ENCODE results near the gene SPATA3.
"Not testable (repeated sequence)": the region's sequence is repeated elsewhere in the genome, so short reads cannot be mapped to it uniquely, and the experiment has no call there.

Gene SPATA3

DNA sequence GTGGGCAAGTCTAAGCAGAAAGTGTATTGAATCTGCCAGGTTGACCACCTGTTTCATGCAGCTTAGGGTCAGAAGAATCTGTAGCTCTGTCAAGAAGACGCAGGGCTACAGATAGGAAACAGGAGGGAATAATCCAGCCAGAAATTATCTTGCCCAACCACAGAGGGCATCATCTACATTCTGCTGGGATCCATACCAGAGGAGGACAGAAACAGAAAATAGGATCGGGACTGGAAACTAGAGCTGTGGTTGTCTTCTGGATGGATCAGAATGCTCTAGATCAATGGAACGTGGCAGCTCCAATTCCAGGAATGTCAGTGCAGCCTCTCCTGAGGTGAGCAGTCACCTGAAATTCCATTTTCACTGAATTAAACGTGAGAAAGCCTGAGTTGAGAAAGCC, 3.6 kb downstream of the SPATA3 start:
- DNase-seq = no peak

DNA sequence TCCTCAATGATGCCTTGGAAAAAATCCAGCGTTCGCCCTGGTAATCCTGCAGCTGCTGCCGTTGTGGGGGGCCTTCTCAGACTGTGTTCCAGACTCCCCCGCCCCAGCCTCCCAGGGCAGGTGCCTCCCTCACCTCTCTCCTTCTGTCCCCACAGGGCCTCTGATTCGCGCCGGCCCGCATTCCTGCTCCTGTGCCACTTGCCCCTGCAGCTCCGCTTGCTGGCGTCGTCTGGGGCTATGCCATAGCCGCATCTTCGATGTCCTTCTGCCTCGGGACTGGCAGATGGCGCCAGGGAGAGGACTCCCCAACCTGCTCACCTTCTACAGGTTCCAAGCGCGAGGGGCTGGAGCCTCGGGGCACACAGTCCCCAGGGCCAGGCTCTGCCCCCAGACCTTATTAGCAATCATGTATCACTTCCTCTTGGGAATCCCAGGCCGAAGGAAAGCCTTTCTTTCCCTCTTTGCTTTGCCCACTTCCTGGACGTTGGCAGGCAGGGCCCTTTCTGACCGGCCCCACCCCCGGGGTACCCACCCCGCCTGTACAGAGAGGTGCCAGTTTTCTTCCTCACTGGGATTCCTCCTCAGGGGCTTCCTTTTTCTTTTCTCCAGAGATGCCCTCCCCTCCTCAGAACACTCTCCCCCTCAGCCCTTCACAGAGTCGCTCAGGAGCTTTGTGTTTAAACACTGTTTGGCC, 4.4 kb downstream of the SPATA3 start:
- DNase-seq = no peak

DNA sequence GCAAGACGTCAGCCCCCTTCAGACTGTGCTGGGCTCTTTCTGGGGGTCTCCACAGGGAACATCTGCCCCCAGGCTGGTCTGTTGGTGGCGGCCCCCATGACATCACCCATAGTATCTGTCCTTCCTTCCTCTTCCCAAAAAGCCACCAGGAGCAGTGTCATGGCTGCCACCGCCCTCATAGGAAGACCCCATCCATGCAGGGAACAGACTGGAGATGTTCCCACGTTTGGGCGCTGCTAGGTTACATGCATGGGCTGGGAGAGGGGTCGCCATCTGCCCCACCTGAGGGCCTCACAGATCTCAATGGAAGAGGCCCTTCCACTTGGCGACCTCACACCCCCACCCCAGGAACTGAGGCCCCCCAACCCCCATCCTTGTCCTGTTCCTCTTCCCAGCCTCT, 5.1 kb downstream of the SPATA3 start:
- DNase-seq = no peak

DNA sequence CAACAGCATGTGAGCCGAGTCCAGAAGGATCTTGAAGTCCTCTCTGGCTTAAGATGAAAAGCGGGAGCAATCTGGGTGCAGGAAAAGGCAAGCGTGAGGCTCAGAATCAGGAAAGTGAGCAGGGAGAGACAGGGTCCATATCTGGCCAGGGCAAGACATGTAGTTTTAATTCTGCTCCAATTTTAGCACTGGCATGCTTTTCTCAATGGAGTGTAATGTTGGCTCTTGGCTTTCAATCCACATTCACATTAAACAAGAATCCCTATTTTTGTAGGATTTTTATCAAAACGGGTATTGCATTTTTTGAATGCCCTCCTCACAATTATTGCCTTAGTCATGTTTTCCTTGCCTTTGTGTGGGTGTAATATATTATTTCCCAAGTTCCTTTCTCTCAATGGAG, 6.0 kb downstream of the SPATA3 start:
- DNase-seq = no peak

DNA sequence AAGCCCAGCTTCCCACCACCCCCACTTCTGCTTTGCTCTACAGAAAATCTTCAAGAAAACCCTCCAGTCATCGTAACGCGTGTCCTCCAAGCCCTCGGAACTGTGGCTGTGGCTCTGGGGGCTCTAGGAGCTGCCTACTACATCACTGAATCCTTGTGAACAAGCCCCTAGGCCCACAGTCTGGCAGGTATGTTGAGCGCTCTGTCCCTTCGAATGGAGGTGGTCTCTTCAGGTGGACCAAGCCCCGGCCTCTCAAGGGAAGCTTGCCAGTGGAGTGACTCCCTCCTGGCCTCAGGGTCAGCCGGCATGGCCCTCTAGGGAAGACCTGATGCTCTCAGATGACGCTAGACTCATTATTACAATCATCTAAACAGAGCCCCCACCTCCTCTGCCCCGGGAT, 6.7 kb downstream of the SPATA3 start:
- DNase-seq = no peak

DNA sequence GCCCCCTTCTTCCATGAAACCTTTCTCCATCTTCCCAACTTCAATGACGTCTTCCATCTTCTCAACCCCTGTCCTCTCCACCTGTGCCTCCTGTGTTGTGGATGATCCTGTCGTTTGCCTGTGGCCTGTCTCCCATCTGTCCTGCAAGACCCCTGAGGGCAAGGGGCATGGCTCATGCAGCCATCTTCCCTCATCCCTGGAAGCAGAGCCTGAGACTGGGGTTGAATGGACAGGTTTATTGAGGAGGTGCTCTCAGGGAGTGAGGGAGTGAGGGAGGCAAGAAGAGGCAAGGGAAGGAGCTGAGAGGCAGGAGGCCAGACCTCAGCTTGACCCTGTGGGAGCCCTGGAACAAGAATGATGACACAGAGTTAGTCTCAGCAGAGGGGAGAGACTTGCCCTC, 7.3 kb downstream of the SPATA3 start:
- DNase-seq = no peak

DNA sequence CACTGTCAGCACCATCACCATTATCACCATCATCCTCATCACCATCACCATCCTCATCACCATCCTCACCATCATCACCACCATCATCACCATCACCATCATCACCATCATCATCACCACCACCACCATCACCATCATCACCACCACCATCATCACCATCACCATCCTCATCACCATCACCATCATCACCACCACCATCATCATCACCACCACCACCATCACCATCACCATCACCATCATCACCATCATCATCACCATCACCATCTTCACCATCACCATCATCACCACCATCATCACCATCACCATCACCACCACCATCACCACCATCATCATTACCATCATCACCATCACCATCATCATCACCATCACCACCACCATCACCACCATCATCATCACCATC, 9.0 kb downstream of the SPATA3 start:
- DNase-seq = not testable (repeated sequence)

DNA sequence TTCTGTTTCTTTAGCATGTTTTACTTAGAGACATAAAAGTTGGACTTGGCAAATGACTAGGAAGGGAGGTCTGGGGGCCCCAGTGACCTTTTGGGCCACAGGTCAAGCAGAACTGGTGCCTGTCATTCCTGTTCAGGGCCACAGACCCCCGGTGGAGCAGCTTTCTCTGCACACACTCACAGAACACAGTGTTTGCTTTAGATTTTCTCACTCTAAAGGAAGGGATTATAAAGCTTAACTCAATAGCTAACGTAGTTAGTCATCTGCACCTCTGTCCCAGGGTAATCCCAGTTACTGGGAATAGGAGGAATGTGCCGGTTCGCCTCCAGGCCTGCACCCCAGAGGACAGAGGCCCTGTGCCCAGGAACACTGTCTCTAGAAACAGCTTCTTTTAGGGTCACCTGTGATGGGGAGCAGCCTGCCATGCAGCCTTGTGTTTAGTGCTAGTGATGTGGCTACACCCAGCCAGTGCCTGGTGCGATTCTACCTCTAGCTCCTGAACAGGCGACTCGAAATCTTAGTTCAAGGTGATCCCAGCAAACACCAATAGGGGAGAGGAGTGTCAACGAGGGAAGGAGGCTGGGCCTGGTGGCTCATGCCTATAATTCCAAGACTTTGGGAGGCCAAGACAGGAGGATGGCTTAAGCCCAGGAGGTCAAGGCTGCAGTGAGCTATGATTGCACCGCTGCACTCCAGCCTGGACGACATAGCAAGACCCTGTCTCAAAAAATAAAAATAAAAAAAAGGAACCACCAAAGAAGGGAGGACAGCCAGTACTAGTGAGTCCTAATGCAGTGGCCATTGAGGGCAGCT, 11.6 kb downstream of the SPATA3 start:
- no peak for DNase-seq

DNA sequence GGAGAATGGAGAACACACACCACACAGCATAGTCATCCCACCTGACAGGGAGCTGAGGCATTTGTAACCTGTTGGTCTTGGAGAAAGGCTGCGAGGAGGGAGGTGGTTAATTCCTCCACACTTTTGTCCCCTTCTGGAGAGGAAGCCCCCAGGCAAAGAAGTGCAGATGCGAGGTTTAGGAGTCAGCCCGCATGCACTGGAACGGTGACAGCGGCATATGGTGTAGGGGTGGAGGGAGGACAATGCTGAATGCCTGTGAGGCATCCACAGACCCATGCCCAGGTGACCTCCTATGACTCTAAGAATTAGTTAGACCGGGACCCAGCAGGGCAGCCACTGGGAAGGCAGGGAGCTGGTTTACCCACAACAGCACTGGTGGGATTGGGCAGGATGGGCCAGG, 12.2 kb downstream of the SPATA3 start:
- DNase-seq = no peak

DNA sequence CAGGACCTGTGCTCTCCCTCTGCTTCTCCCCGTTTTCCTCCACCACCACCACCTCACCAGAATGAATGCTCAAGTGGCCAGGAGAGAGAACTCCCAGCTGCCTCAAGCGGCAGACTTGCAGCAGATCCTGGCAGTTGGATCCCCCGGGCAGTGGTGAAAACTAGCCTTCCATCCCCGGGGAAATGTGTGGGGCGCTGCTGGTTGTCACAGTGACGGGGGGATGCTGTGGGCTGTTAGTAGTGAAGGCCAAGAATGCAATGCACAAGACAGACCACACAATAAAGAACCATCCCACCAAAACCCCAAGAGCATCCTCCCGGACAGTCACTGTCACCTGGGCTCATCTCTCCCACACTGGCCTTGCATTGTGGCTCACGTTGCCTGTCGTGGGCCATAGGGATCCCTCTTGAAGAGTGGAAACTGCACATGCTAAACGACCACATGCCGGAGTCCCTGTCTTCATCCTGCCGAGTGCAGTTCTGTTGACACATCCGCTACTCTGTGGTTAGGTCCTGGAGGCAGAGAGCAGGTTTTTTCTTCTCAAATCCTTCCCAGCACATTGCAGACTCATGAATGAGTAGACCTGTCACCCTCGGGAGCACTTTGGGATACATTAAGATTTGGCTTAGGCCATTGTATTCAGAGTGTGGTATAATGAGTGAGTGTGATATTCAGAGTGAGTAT, 13.5 kb downstream of the SPATA3 start:
- no peak for DNase-seq

DNA sequence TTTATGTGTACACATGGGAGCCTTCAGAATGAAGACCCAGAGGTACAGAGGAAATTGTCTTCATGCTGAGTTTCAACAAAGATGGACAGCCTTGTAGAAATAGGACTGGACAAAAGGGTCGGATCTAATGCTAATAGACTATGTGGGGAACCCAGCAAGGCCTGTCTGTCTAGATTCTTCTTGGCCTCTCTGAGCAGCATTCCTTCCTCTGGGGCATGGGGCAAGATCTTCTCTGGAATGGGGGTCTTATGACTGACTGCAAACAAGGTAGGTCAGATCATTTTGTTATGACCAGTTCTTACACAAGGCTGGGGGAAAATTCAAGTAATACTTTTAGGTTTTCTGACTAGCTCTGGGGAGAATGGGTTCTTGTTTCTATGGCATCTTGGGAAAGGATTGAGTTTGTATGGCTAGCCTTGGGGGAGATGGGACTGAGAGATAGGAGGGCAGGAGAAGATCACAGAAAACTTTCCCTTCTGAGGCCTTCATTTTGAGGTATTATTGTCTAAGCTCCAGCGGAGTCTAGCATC, 14.3 kb downstream of the SPATA3 start:
- DNase-seq = no peak

DNA sequence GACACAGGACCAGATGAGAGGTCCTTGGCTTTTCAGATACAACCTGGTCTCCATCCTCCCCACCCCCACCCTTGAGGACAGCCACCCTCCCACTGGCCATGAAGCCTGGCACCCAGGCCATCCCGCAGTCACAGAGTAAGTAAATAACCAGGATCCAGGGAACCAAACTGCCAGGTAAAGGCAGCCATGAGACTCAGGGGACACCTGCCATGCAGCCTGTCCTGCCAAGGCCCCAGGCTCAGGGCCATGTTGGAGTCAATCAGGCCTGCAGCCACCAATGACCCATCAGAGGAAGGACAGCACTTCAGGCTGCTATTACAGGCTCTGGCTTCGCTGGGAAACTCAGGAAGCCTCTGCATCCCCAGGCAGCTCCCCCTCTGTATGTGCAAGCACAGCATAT, 15.6 kb downstream of the SPATA3 start:
- DNase-seq = no peak

DNA sequence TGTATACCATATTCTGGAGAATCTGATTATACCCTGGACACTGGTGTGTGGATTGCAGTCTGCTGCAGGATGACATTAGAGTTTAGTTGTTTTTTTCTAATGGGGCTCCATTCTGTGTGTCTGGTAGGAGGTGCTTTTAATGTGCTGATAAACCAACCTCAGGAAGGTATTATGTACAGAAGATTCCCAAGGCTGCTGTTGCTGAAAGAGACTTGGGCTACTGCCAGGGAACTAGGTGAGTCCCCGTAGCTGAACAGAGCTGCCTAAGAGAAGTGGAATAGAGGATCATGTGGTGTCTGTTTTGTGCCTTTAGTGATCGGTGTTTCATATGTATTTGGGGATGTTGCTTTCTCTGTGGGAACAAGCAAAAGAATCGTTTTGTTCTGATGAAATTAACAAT, 16.5 kb downstream of the SPATA3 start:
- no peak for DNase-seq

DNA sequence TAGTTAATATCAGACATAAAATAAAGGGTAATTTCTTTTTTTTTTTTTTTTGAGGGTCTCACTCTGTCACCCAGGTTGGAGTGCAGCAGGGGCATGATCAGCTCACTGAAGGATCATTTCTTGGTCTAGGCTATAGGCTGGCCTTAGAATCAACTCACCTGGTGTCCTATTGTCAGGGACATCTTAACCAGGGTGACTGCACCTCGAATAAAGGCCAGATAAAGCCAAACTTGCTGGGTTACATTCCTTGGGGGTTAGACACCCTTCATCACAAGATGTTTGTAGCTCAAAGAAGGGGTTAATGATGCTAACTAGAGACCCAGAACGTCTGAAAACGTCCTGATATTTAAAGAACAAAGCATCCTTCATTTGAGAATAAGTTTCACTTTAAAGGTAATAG, 17.9 kb downstream of the SPATA3 start:
- no peak for DNase-seq

DNA sequence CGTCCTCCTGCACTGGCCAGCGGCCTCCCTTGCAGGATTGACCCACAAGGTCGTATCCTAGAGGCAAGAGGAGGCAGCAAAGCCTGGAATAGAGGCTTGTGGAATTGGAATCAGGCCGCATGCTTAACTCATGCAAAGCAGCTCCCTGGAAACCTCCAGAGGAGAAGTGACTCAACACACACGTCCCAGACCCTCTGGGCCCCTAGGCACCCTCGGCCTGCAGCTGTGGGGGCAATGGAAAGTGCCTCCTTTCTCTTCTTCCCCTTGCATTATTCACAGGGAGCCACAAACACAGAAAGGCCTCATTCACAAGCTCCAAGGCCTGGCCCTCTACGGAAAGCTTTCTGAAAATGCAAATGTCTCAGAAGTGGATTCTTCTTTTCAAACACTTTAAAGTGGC, 19.6 kb downstream of the SPATA3 start:
- DNase-seq = no peak

DNA sequence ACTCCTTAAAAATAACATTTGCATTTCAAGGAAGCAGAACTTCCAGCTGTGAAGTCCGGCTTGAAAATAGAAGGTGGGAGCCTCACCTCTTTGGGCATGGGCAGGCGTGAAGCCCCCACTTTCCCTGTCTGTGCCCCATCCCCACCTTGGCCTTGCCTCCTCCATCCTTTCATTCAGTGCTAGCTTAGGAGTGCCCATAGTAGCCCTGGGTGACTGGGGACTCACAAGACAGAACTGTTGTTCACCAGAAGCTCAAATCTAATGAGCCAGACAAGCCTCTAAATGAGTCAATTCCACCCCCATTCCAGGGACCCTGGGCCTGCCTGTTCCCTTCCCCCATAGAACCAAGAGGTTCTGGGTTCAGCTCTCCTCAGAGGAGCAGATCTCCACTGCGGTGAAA, 20.0 kb downstream of the SPATA3 start:
- DNase-seq = no peak

DNA sequence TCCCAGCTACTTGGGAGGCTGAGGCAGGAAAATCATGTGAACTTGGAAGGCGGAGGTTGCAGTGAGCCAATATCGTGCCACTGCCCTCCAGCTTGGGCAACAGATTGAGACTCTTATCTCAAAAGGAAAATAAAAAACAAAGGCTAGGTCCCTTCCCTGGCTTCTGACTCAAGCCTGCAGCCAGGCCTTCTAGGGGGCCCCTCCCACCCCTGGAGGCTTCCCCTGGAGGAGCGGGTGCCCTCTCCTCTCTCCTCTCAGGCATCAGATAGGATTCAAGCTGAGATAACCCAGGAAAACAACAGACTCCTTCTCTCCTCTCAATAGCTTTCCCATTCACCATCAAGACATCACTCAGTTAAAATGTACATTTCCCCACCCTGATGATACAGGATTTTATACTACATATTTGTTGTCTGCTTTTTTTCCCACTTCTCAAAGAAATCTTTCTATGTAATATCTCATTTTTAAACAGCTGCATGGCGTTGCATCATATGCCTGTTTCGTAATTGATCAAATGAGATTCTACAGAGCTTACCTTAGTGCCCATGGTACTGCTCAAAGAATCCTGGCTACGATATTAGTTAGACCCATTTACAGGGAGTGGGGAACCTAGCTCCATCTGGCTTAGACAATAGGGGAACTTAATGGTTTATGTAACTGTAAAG, 20.8 kb downstream of the SPATA3 start:
- no peak for DNase-seq

DNA sequence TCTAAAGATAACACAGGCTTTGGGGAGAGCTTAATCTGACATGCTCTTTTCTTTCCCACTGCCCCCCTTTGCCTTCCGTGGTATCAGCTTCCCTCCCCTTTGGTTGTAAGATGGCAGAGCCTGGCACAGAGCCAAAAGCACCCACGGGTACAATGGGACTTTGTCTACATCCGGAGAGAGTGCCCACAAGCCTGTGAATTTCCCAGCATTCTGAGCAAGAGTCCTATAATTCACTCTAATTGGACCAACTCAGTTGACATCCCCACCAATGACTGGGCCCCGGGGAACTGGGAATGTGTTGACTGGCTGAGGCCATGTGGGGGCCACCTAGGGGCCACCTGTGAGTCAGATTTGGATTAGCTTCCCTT, 21.3 kb downstream of the SPATA3 start:
- no peak for DNase-seq

DNA sequence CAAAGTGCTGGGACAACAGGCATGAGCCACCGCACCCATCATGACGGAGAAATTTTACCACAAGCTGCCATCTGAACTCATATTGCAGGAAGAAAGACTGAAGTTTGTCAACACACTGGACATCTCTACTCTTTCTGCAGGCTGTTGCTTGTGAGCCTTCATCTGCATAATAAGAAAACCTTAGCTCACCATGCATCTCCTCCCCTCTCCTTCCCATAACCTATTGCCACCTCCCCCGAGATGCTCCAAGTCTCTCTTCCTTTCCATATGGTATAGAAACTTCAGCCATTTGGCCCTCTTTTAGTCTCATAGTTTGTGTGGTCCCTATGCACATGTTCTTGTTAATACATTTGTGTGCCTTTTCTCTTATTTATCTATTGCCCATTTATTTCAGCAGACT, 22.3 kb downstream of the SPATA3 start:
- no peak for DNase-seq

DNA sequence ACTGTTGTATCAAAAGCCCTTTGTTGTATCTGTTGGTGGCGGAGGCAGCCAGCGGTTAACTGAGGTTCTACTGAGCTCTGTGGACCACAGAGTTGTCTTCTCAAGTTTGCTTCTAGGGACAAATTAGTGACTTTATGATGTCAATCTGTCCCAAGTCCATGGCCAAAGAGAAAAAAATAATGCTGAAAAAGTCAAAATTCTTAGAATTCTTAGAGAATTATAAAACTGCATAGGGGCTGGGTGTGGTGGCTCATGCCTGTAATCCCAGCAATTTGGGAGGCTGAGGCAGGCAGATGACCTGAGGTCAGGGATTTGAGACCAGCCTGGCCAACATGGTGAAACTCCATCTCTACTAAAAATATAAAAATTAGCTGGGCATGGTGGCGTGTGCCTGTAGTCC, 29.1 kb downstream of the SPATA3 start:
- not testable (repeated sequence) for DNase-seq

DNA sequence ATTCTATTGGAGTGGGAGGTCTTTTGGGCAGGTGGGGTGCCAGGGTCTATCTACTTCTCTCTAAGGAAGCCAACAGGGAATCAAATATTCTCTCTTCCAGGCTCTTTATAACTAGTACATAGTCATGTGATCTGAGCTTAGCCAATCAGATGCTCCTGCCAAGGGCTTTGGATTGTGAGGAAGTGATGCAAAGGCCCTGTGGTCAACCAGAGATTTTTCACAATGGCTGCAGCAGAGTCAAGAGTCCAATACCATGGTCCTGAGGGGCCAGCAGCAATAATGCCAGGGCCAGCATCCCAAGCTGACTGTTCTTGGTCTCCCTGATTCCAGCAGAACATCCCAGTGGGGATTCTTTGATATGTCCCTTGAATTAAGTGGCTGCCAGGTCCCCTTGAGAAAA, 33.0 kb downstream of the SPATA3 start:
- no peak for DNase-seq

DNA sequence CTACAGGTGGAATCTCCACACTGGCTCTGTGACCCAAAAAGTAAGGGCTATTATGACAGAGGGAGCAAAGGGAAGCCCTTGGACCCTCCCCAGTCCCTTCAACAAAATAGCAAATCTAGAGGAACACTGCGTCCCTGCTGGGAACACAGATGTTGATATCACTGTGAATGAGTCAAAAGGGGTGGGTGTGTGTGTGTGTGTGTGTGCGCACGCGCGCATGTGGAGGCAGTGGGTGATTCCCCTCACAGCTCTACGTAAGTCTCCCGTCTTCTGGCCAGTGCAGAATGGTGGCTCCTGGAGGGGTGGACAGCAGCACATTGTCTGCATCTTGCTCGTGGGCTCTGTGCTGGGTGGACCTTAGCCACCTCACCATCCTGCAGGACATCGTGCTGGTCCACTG, 33.6 kb downstream of the SPATA3 start:
- no peak for DNase-seq

DNA sequence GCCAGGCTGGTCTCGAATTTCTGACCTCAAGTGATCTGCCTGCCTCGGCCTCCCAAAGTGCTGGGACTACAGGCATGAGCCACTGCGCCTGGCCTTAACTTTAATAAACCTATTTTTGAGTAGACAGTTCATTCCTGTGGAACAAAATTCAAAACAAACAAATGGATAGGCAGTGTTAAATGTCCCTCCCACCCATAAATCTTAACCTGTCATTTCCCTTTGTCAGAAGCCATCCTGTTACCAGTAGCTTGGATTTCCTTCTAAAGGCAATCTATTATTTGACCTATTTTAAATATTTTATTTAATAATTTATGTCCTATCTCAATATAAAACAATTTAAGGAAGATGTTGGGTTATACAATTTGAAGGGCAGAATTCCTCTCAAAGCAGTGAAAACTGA, 34.8 kb downstream of the SPATA3 start:
- DNase-seq = no peak

Measured in CD4-positive, alpha-beta T cell treated with Interleukin-12 subunit alpha and Interleukin-12 subunit beta, for 1 hour (primary cell).